HepG2 (cell line): ENCODE measurements around the gene RHEBL1. TPM values are rescaled to one million over a fixed set of nuclear protein-coding genes. Genes with fewer than 3 reads are reported as not detected.

Source experiments
- ARHGAP35 ChIP-seq: sonication (generic); formaldehyde crosslinking; IDR thresholded peaks from 2 replicates; pipeline ENCODE4 v1.9.0; 2022; ENCODE audit warnings: mild to moderate bottlenecking, inconsistent platforms, moderate library complexity, missing genetic modification reagents, borderline replicate concordance
- ASH2L ChIP-seq: fragments of 300-600, 200-600 bp; sonication (generic); IDR thresholded peaks from 2 replicates; pipeline ENCODE4 v1.7.0; 2017; ENCODE audit warnings: low read depth, mild to moderate bottlenecking, moderate library complexity, mixed read lengths, low read length; ENCODE audit not compliant: insufficient read length
- CBFB ChIP-seq: sonication (generic); formaldehyde crosslinking; IDR thresholded peaks from 2 replicates; pipeline ENCODE4 v1.4.0; 2020; ENCODE audit warnings: missing genetic modification reagents
- GTF2F1 ChIP-seq: fragments of 150-350 bp; IDR thresholded peaks from 2 replicates; pipeline ENCODE4 v1.6.1; 2014; ENCODE audit warnings: low read length
- KDM5B ChIP-seq: sonication (generic); formaldehyde crosslinking; IDR thresholded peaks from 2 replicates; pipeline ENCODE4 v1.4.0; 2020; ENCODE audit warnings: missing genetic modification reagents, mild to moderate bottlenecking, borderline replicate concordance
- MED8 ChIP-seq: sonication (generic); formaldehyde crosslinking; IDR thresholded peaks from 2 replicates; pipeline ENCODE4 v1.8.1; 2023; ENCODE audit warnings: mild to moderate bottlenecking, missing genetic modification reagents; ENCODE audit not compliant: insufficient replicate concordance
- NCOR1 ChIP-seq: fragments of 200-600 bp; sonication (generic); IDR thresholded peaks from 2 replicates; pipeline ENCODE4 v1.7.0; 2017; ENCODE audit warnings: antibody characterized with exemption, low read length, borderline replicate concordance
- RBAK ChIP-seq: sonication (generic); formaldehyde crosslinking; IDR thresholded peaks from 2 replicates; pipeline ENCODE4 v1.5.1; 2020; ENCODE audit warnings: mild to moderate bottlenecking, missing genetic modification reagents
- SNRNP70 ChIP-seq: fragments of 200-400 bp; formaldehyde crosslinking; IDR thresholded peaks from 2 replicates; pipeline ENCODE4 v1.6.1; 2017; ENCODE audit warnings: mild to moderate bottlenecking, low read depth, low read length, moderate library complexity
- SPEN ChIP-seq: sonication (generic); formaldehyde crosslinking; IDR thresholded peaks from 2 replicates; pipeline ENCODE4 v1.5.1; 2020; ENCODE audit warnings: low read depth, mild to moderate bottlenecking, missing genetic modification reagents
- TRIM24 ChIP-seq: sonication (generic); formaldehyde crosslinking; IDR thresholded peaks from 2 replicates; pipeline ENCODE4 v1.8.0; 2022; ENCODE audit warnings: mild to moderate bottlenecking, missing genetic modification reagents
- ZBTB1 ChIP-seq: sonication (generic); formaldehyde crosslinking; IDR thresholded peaks from 2 replicates; pipeline ENCODE4 v1.4.0; 2020; ENCODE audit warnings: missing genetic modification reagents, borderline replicate concordance
- ZBTB8A ChIP-seq: sonication (generic); formaldehyde crosslinking; IDR thresholded peaks from 2 replicates; pipeline ENCODE4 v1.4.0; 2020; ENCODE audit warnings: mild to moderate bottlenecking, low read depth, missing genetic modification reagents, borderline replicate concordance
- ZFP36L2 ChIP-seq: sonication (generic); formaldehyde crosslinking; IDR thresholded peaks from 2 replicates; pipeline ENCODE4 v1.4.0; 2020; ENCODE audit warnings: missing genetic modification reagents
- ZFP41 ChIP-seq: sonication (generic); formaldehyde crosslinking; IDR thresholded peaks from 2 replicates; pipeline ENCODE4 v1.4.0; 2020; ENCODE audit warnings: mild to moderate bottlenecking, missing genetic modification reagents, borderline replicate concordance
- ZFP62 ChIP-seq: sonication (generic); formaldehyde crosslinking; IDR thresholded peaks from 2 replicates; pipeline ENCODE4 v1.4.0; 2020; ENCODE audit warnings: missing genetic modification reagents
- ZNF143 ChIP-seq: sonication (generic); formaldehyde crosslinking; IDR thresholded peaks from 2 replicates; pipeline ENCODE4 v1.4.0; 2020; ENCODE audit warnings: missing genetic modification reagents
- ZNF224 ChIP-seq: sonication (generic); formaldehyde crosslinking; IDR thresholded peaks from 2 replicates; pipeline ENCODE4 v1.5.0; 2020; ENCODE audit warnings: mild to moderate bottlenecking, missing genetic modification reagents
- ZNF33A ChIP-seq: sonication (generic); formaldehyde crosslinking; IDR thresholded peaks from 2 replicates; pipeline ENCODE4 v1.5.1; 2020; ENCODE audit warnings: missing genetic modification reagents, mild to moderate bottlenecking, moderate library complexity, borderline replicate concordance
- ZNF431 ChIP-seq: sonication (generic); formaldehyde crosslinking; IDR thresholded peaks from 2 replicates; pipeline ENCODE4 v1.9.0; 2022; ENCODE audit warnings: missing genetic modification reagents, low read depth, mild to moderate bottlenecking, borderline replicate concordance
- ZNF569 ChIP-seq: sonication (generic); formaldehyde crosslinking; IDR thresholded peaks from 2 replicates; pipeline ENCODE4 v1.5.0; 2020; ENCODE audit warnings: mild to moderate bottlenecking, missing genetic modification reagents, moderate library complexity, borderline replicate concordance
- ZNF644 ChIP-seq: IDR thresholded peaks from 2 replicates; pipeline ENCODE4 v1.6.1; 2016; ENCODE audit warnings: low read depth
- ZNF839 ChIP-seq: sonication (generic); formaldehyde crosslinking; IDR thresholded peaks from 2 replicates; pipeline ENCODE4 v1.4.0; 2020; ENCODE audit warnings: missing genetic modification reagents, mild to moderate bottlenecking, borderline replicate concordance
- polyA plus RNA-seq, 8 experiments: library from polyadenylated mRNA; depleted of rRNA in 3 of 8; stranded (reverse) in 7 of 8; unstranded in 1 of 8; fragments of >200 nt; fragmentation: Illumina TruSeq in 4 of 8; extraction: Trizol in 4 of 8; gene quantifications; 2 replicates each; pipeline versions ENCODE4 v1.2.1 to v1.2.3, GENCODE V29; 2011 to 2016; ENCODE audit warnings: low read depth in 4 of 8, missing spikeins in 1 of 8, mixed read lengths in 1 of 8; ENCODE audit not compliant: insufficient read depth in 1 of 8
- total RNA-seq, 5 experiments: library from RNA; depleted of rRNA; stranded (reverse); fragments of >200 nt; fragmentation: Illumina TruSeq; extraction: Trizol; gene quantifications; 2 replicates each; pipeline ENCODE4 v1.2.3, GENCODE V29; 2016; ENCODE audit warnings: low read depth in 1 of 5
- TF ChIP-seq, protein P1 (sequence below): sonication (generic); formaldehyde crosslinking; conservative IDR thresholded peaks from 2 replicates; pipeline ENCODE4 v1.4.0; 2020; ENCODE audit warnings: missing genetic modification reagents
- TF ChIP-seq, protein P2 (sequence below): sonication (generic); formaldehyde crosslinking; IDR thresholded peaks from 2 replicates; pipeline ENCODE4 v1.5.0; 2020; ENCODE audit warnings: mild to moderate bottlenecking, missing genetic modification reagents
- TF ChIP-seq, protein P3 (sequence below): sonication (generic); formaldehyde crosslinking; IDR thresholded peaks from 2 replicates; pipeline ENCODE4 v1.8.1; 2023; ENCODE audit warnings: mild to moderate bottlenecking, missing genetic modification reagents

RHEBL1 gene
- total and polyA plus RNA-seq, 2 of the 13 experiments (the other 11 are each of a cell fraction or from before 2014, with no cell fraction given) = 1.4 to 2.5 TPM

DNA sequence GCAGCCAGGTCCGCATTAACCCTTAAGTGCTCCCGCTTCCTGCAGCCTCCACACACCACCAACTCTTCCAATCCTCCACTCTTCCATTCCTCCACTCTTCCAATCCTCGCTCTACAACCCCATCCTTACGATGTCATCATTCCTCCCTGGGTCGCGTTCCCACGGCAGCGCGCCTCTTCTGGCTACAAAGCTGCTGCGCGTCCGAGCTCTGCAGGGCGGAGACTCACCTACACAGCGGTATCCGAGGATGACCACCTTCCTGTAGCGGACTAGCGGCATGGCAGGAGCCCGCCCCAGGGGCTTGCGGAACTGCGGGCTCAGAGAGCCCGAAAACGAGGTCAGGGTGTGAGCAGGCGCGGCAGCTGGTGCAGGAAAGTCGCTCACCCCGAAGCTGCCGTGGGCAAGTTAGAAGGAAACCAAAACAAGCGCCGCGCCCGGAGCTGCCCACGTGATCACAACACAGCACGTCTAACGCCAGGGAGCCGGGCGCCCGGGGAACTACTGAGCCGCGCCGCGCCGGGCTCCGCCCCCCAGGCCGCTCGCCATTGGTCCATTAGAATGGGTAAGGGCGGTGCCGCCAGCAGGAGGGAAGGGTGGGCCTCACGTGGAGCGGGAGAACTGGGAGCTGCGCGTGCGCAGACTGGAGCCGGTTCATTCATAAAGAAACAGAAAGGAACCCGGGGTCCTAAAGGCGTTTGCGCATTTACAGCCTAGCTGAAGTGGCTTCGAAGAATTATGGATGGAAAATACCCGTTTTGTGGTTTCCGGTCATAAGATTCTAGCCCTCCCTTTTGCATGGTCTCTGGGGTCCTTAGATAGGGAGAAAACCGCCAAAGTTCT, at the start of gene RHEBL1 (continued):
- TF ChIP-seq, protein P1, sequence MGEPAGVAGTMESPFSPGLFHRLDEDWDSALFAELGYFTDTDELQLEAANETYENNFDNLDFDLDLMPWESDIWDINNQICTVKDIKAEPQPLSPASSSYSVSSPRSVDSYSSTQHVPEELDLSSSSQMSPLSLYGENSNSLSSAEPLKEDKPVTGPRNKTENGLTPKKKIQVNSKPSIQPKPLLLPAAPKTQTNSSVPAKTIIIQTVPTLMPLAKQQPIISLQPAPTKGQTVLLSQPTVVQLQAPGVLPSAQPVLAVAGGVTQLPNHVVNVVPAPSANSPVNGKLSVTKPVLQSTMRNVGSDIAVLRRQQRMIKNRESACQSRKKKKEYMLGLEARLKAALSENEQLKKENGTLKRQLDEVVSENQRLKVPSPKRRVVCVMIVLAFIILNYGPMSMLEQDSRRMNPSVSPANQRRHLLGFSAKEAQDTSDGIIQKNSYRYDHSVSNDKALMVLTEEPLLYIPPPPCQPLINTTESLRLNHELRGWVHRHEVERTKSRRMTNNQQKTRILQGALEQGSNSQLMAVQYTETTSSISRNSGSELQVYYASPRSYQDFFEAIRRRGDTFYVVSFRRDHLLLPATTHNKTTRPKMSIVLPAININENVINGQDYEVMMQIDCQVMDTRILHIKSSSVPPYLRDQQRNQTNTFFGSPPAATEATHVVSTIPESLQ (CRISPR knock-in tag) = no peak
- TF ChIP-seq ZNF569 (CRISPR knock-in tag) (no peak), KDM5B (peak; percentile 79; the same call in 1 of the 2 replicates), SNRNP70 (no peak), TRIM24 (CRISPR knock-in tag) (no peak), GTF2F1 (no peak), NCOR1 (0 out of 2 replicates have a peak, but pooled peaks have one; percentile 57), ZBTB1 (CRISPR knock-in tag) (no peak), ZFP36L2 (CRISPR knock-in tag) (no peak), ARHGAP35 (CRISPR knock-in tag) (peak; percentile 28; the same call in 1 of the 2 replicates), MED8 (CRISPR knock-in tag) (no peak), SPEN (CRISPR knock-in tag) (peak; percentile 45; the same call in 1 of the 2 replicates), ZNF644 (CRISPR knock-in tag) (no peak), ZNF224 (CRISPR knock-in tag) (peak; percentile 77; the same call in 1 of the 2 replicates), ZNF431 (CRISPR knock-in tag) (no peak), ZFP41 (CRISPR knock-in tag) (no peak), ZFP62 (CRISPR knock-in tag) (no peak), ZNF33A (CRISPR knock-in tag) (no peak), ZNF839 (CRISPR knock-in tag) (no peak), CBFB (CRISPR knock-in tag) (no peak), ZNF143 (peak; percentile 50; the same call in 1 of the 2 replicates), ASH2L (peak; percentile 96), RBAK (CRISPR knock-in tag) (no peak), ZBTB8A (CRISPR knock-in tag) (no peak)
- TF ChIP-seq, protein P2, sequence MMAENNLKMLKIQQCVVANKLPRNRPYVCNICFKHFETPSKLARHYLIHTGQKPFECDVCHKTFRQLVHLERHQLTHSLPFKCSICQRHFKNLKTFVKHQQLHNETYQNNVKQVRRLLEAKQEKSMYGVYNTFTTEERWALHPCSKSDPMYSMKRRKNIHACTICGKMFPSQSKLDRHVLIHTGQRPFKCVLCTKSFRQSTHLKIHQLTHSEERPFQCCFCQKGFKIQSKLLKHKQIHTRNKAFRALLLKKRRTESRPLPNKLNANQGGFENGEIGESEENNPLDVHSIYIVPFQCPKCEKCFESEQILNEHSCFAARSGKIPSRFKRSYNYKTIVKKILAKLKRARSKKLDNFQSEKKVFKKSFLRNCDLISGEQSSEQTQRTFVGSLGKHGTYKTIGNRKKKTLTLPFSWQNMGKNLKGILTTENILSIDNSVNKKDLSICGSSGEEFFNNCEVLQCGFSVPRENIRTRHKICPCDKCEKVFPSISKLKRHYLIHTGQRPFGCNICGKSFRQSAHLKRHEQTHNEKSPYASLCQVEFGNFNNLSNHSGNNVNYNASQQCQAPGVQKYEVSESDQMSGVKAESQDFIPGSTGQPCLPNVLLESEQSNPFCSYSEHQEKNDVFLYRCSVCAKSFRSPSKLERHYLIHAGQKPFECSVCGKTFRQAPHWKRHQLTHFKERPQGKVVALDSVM (CRISPR knock-in tag) = 0 out of 2 replicates have a peak, but pooled peaks have one; percentile 14
- TF ChIP-seq, protein P3, sequence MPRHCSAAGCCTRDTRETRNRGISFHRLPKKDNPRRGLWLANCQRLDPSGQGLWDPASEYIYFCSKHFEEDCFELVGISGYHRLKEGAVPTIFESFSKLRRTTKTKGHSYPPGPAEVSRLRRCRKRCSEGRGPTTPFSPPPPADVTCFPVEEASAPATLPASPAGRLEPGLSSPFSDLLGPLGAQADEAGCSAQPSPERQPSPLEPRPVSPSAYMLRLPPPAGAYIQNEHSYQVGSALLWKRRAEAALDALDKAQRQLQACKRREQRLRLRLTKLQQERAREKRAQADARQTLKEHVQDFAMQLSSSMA = no peak
